H9 (cell line): ENCODE results near the gene CBFA2T2. TPM values are rescaled to one million over a fixed set of nuclear protein-coding genes. Genes with fewer than 3 reads are reported as not detected.

Experiments
- DNase-seq: peaks from one replicate; pipeline ENCODE4 v3.0.0-alpha.2; 2017
- H2AFZ ChIP-seq: one replicate; pipeline ENCODE4 v1.6.1; 2013; ENCODE audit warnings: mild to moderate bottlenecking, low read length, control low read depth, moderate library complexity
- H2AK5ac ChIP-seq: 2 replicates; pipeline ENCODE4 v1.6.1; 2013; ENCODE audit warnings: low read length, control low read depth, mixed read lengths; ENCODE audit not compliant: insufficient read length
- H2BK120ac ChIP-seq: one replicate; pipeline ENCODE4 v1.6.1; 2013; ENCODE audit warnings: low read depth, mild to moderate bottlenecking, low read length, control low read depth, inconsistent platforms; ENCODE audit not compliant: poor library complexity, severe bottlenecking
- H2BK12ac ChIP-seq: 2 replicates; pipeline ENCODE4 v1.6.1; 2013; ENCODE audit warnings: low read length, control low read depth, mixed read lengths, low read depth; ENCODE audit not compliant: insufficient read length
- H2BK15ac ChIP-seq: 2 replicates; pipeline ENCODE4 v1.6.1; 2013; ENCODE audit warnings: low read depth, low read length, control low read depth
- H2BK20ac ChIP-seq: one replicate; pipeline ENCODE4 v1.6.1; 2013; ENCODE audit warnings: low read depth, mild to moderate bottlenecking, low read length, control low read depth, inconsistent platforms; ENCODE audit not compliant: poor library complexity, severe bottlenecking
- H2BK5ac ChIP-seq: 2 replicates; pipeline ENCODE4 v1.6.1; 2013; ENCODE audit warnings: low read length, control low read depth, mixed read lengths; ENCODE audit not compliant: insufficient read length
- H3K14ac ChIP-seq: 2 replicates; pipeline ENCODE4 v1.6.1; 2013; ENCODE audit warnings: low read length, control low read depth; ENCODE audit not compliant: insufficient read depth
- H3K18ac ChIP-seq: 2 replicates; pipeline ENCODE4 v1.6.1; 2013; ENCODE audit warnings: low read depth, mild to moderate bottlenecking, mixed read lengths, low read length, control low read depth; ENCODE audit not compliant: insufficient read length
- H3K23ac ChIP-seq: 2 replicates; pipeline ENCODE4 v1.6.1; 2013; ENCODE audit warnings: low read length, control low read depth, mixed read lengths, low read depth; ENCODE audit not compliant: insufficient read length
- H3K23me2 ChIP-seq: 2 replicates; pipeline ENCODE4 v1.6.1; 2013; ENCODE audit warnings: low read depth, mild to moderate bottlenecking, mixed read lengths, low read length, control low read depth; ENCODE audit not compliant: insufficient read length, poor library complexity, severe bottlenecking
- H3K27ac ChIP-seq: 2 replicates; pipeline ENCODE4 v1.5.1; 2013; ENCODE audit warnings: low read length, control low read depth, mixed read lengths, low read depth; ENCODE audit not compliant: insufficient read length
- H3K27me3 ChIP-seq: 2 replicates; pipeline ENCODE4 v1.6.1; 2013; ENCODE audit warnings: low read length, control low read depth, inconsistent platforms; ENCODE audit not compliant: insufficient read depth
- H3K4ac ChIP-seq: 2 replicates; pipeline ENCODE4 v1.6.1; 2013; ENCODE audit warnings: low read depth, mild to moderate bottlenecking, control low read depth, inconsistent platforms, low read length, moderate library complexity
- H3K4me1 ChIP-seq: 2 replicates; pipeline ENCODE4 v1.6.1; 2013; ENCODE audit warnings: low read length, control low read depth, inconsistent platforms; ENCODE audit not compliant: insufficient read depth
- H3K4me2 ChIP-seq: 2 replicates; pipeline ENCODE4 v1.6.1; 2013; ENCODE audit warnings: low read length, control low read depth, mixed read lengths; ENCODE audit not compliant: insufficient read length, insufficient read depth
- H3K56ac ChIP-seq: 2 replicates; pipeline ENCODE4 v1.6.1; 2013; ENCODE audit warnings: low read depth, mild to moderate bottlenecking, mixed read lengths, low read length, control low read depth; ENCODE audit not compliant: insufficient read length
- H3K79me1 ChIP-seq: 2 replicates; pipeline ENCODE4 v1.6.1; 2013; ENCODE audit warnings: low read depth, mild to moderate bottlenecking, moderate library complexity, low read length, control low read depth, inconsistent platforms; ENCODE audit not compliant: insufficient read depth, poor library complexity, severe bottlenecking
- H3K79me2 ChIP-seq: 2 replicates; pipeline ENCODE4 v1.6.1; 2013; ENCODE audit warnings: low read length, control low read depth, inconsistent platforms; ENCODE audit not compliant: insufficient read depth
- H3K9ac ChIP-seq: 2 replicates; pipeline ENCODE4 v1.6.1; 2013; ENCODE audit warnings: low read length, control low read depth, mixed read lengths; ENCODE audit not compliant: insufficient read length; ENCODE audit errors: extremely low read depth
- H3K9me3 ChIP-seq: one replicate; pipeline ENCODE4 v1.6.1; 2013; ENCODE audit warnings: low read depth, low read length, inconsistent platforms; ENCODE audit not compliant: control insufficient read depth
- H3T11ph ChIP-seq: one replicate; pipeline ENCODE4 v1.6.1; 2013; ENCODE audit warnings: mild to moderate bottlenecking, low read length, control low read depth, inconsistent platforms
- H4K20me1 ChIP-seq: one replicate; pipeline ENCODE4 v1.6.1; 2013; ENCODE audit not compliant: control insufficient read depth, insufficient read length, insufficient read depth
- H4K5ac ChIP-seq: 2 replicates; pipeline ENCODE4 v1.6.1; 2013; ENCODE audit warnings: low read depth, mild to moderate bottlenecking, mixed read lengths, low read length, control low read depth; ENCODE audit not compliant: insufficient read length
- H4K8ac ChIP-seq: replicated peaks from 2 replicates; pipeline ENCODE4 v1.6.1; 2013; ENCODE audit warnings: low read length, control low read depth, mixed read lengths, low read depth; ENCODE audit not compliant: insufficient read length
- H4K91ac ChIP-seq: 2 replicates; pipeline ENCODE4 v1.6.1; 2013; ENCODE audit warnings: low read depth, mild to moderate bottlenecking, moderate library complexity, mixed read lengths, low read length, control low read depth; ENCODE audit not compliant: insufficient read length
- H3K27ac Mint-ChIP-seq, 3 experiments: 2 replicates in 2 of 3; 3 replicates in 1 of 3; pipeline ENCODE4 v1.8.0; 2020 to 2021; ENCODE audit warnings: mixed read lengths in 3 of 3, mild to moderate bottlenecking in 1 of 3, moderate library complexity in 1 of 3
- H3K27me3 Mint-ChIP-seq: 2 replicates; pipeline ENCODE4 v1.8.0; 2021; ENCODE audit warnings: low read depth, mild to moderate bottlenecking, moderate library complexity, mixed read lengths
- H3K36me3 Mint-ChIP-seq, 3 experiments: 2 replicates in 2 of 3; 3 replicates in 1 of 3; pipeline ENCODE4 v1.8.0; 2020 to 2021; ENCODE audit warnings: low read depth in 3 of 3, mixed read lengths in 3 of 3; ENCODE audit not compliant: insufficient read depth in 1 of 3
- H3K4me1 Mint-ChIP-seq, 2 experiments: 2 replicates each; pipeline ENCODE4 v1.8.0; 2020; ENCODE audit warnings: mixed read lengths in 2 of 2
- H3K4me3 Mint-ChIP-seq, 2 experiments: 2 replicates in 1 of 2; 3 replicates in 1 of 2; pipeline ENCODE4 v1.8.0; 2020 to 2021; ENCODE audit warnings: mild to moderate bottlenecking in 2 of 2, mixed read lengths in 2 of 2, moderate library complexity in 1 of 2
- H3K9me3 Mint-ChIP-seq, 2 experiments: 2 replicates in 1 of 2; 3 replicates in 1 of 2; pipeline ENCODE4 v1.8.0; 2020; ENCODE audit warnings: mild to moderate bottlenecking in 2 of 2, mixed read lengths in 2 of 2, moderate library complexity in 1 of 2
- CTCF ChIP-seq: fragments of 200-600 bp; sonication (generic); conservative IDR thresholded peaks from 3 replicates; pipeline ENCODE4 v1.8.0; 2021; ENCODE audit warnings: antibody characterized with exemption, mild to moderate bottlenecking
- WGBS: extraction: QIAGEN DNeasy Blood & Tissue Kit; methylation state at CpG from one replicate; pipeline ENCODE4 v1.1.7; 2013; ENCODE audit warnings: missing lambda C conversion rate, low lambda C conversion rate, mixed read lengths; ENCODE audit not compliant: insufficient read length; ENCODE audit errors: extremely low coverage; 5-methylcytosine and 5-hydroxymethylcytosine counted together
- total RNA-seq: library from RNA; stranded (reverse); gene quantifications from 2 replicates; pipeline ENCODE4 v1.2.1, GENCODE V29; 2021

The CBFA2T2 gene
- total RNA-seq, 1 experiment from 2014 or later = 11.2 TPM

- H3K9ac ChIP-seq = no peak overlapping the region
- no peaks in the 10 kb centered on the region for H3K9me3 ChIP-seq
- H3K27ac ChIP-seq = no peak overlapping the region
- H3T11ph ChIP-seq = no peak overlapping the region
- no peaks in the 10 kb centered on the region; a peak in 1 of 7 replicates for H3K36me3 Mint-ChIP-seq
- no peak overlapping the region for H3K23ac ChIP-seq
- no peak overlapping the region for H3K18ac ChIP-seq
- H3K23me2 ChIP-seq = no peaks in the 10 kb centered on the region
- H3K79me2 ChIP-seq = no peaks in the 10 kb centered on the region
- no peak overlapping the region for H3K4ac ChIP-seq
- no peak overlapping the region for H3K4me2 ChIP-seq
- no peak overlapping the region for H3K14ac ChIP-seq
- no peak for DNase-seq
- no peak overlapping the region for H4K91ac ChIP-seq
- no peaks in the 10 kb centered on the region for H3K27me3 Mint-ChIP-seq
- no peak overlapping the region for H4K5ac ChIP-seq
- no peak for TF ChIP-seq CTCF
- whole genome bisulfite sequencing = no CpG with 5 or more reads among the region's 5 CpGs
- H2BK12ac ChIP-seq = no peak overlapping the region
- no peak overlapping the region for H2BK120ac ChIP-seq
- no peaks in the 10 kb centered on the region for H4K20me1 ChIP-seq
- no peaks in the 10 kb centered on the region for H3K27me3 ChIP-seq
- H3K9me3 Mint-ChIP-seq = no peaks in the 10 kb centered on the region
- no peak overlapping the region for H2BK20ac ChIP-seq
- no peaks in the 10 kb centered on the region; the same call in 1 of the 2 replicates for H3K4me1 ChIP-seq
- H2BK5ac ChIP-seq = no peak overlapping the region
- H3K79me1 ChIP-seq = no peaks in the 10 kb centered on the region
- peaks cover 34 to 35% of the 10 kb centered on the region in 2 experiments for H3K4me1 Mint-ChIP-seq
- no peak overlapping the region for H2AK5ac ChIP-seq
- H3K27ac Mint-ChIP-seq = peak overlapping the region in 1 of 3 experiments; percentile 25; a peak in 1 of 7 replicates
- no peak overlapping the region for H2BK15ac ChIP-seq
- no peak overlapping the region for H3K4me3 Mint-ChIP-seq
- no peak overlapping the region for H2AFZ ChIP-seq
- H3K56ac ChIP-seq = no peak overlapping the region
- no peak overlapping the region for H4K8ac ChIP-seq
Measured at GRCh38 chr20:33480048-33480447, 9.8 kb upstream of the CBFA2T2 start.
